HG02840 (cell line): Measurements from ENCODE around the gene XAGE2.

Experiments used
- ATAC-seq: cut with Tn5 transposase; IDR thresholded peaks from one replicate; pipeline ENCODE4 v1.9.1; 2021; ENCODE audit warnings: mild to moderate bottlenecking, moderate library complexity, moderate number of reproducible peaks; ENCODE audit not compliant: unreplicated experiment, low FRiP score

Gene XAGE2

GRCh38 chrX:52422884-52423283 lies 54.1 kb downstream of the XAGE2 start:
- ATAC-seq = no peak

- no peak for ATAC-seq
Measured at GRCh38 chrX:52424656-52425055, 55.8 kb downstream of the XAGE2 start.
